Measurements from ENCODE around the gene ZNF215. TPM values are rescaled to one million over a fixed set of nuclear protein-coding genes. Genes with fewer than 3 reads are reported as not detected.
A peak's percentile ranks its signal among the peaks of the same experiment; 100 is the strongest.
"Not testable (repeated sequence)": the region's sequence is repeated elsewhere in the genome, so short reads cannot be mapped to it uniquely, and the experiment has no call there.

ZNF215 gene
- total and polyA plus RNA-seq, 7 donors, result 0.07 to 0.36 (median 0.23) TPM

GRCh38 chr11:6900327-6900999, 25.8 kb upstream of the ZNF215 start:
- Histone ChIP-seq H3K36me3 (ENCODE audit: insufficient read depth in 1 of 2, low read depth in 1 of 2) (no peaks in the 10 kb centered on the region), H3K27me3 (ENCODE audit: insufficient read depth in 3 of 3, low read length in 2 of 3) (no peaks in the 10 kb centered on the region), H3K4me3 (no peak overlapping the region), H3K27ac (no peak overlapping the region), H3K9me3 (no peaks in the 10 kb centered on the region), H3K4me1 (no peaks in the 10 kb centered on the region)
- ATAC-seq (no peak), DNase-seq (no peak)
- intact Hi-C loops (cut with DNase I), result no loop called here
- 59 to 78% (median 60%) methylated on average over 2 of the region's 2 CpGs for WGBS, 3 donors
- TF ChIP-seq CTCF (IDR thresholded peaks at IDR 0.05), result peak; percentile 6

- H3K9me3 ChIP-seq; H3K4me1 ChIP-seq; H3K36me3 ChIP-seq (ENCODE audit: insufficient read depth in 1 of 2, low read depth in 1 of 2); intact Hi-C loops (cut with DNase I); ATAC-seq; DNase-seq; H3K4me3 ChIP-seq; H3K27ac ChIP-seq; H3K27me3 ChIP-seq (ENCODE audit: insufficient read depth in 3 of 3, low read length in 2 of 3): not testable (repeated sequence)
- 82 to 92% (median 84%) methylated on average over 13 of the region's 13 CpGs for WGBS, 3 donors
These were observed 21.4 kb upstream of the ZNF215 start for GRCh38 chr11:6904804-6905203.

GRCh38 chr11:6911378-6911777, 14.8 kb upstream of the ZNF215 start:
- no peaks in the 10 kb centered on the region for H3K4me1 ChIP-seq
- intact Hi-C loops (cut with DNase I), result no loop called here
- no peak overlapping the region for H3K27ac ChIP-seq
- no peak for TF ChIP-seq CTCF (IDR thresholded peaks at IDR 0.05)
- H3K27me3 ChIP-seq (ENCODE audit: insufficient read depth in 3 of 3, low read length in 2 of 3), result no peaks in the 10 kb centered on the region
- no peak for DNase-seq
- 91 to 95% (median 92%) methylated on average over 3 of the region's 3 CpGs for WGBS, 3 donors
- H3K9me3 ChIP-seq, result no peaks in the 10 kb centered on the region
- ATAC-seq, result no peak
- no peak overlapping the region for H3K4me3 ChIP-seq
- H3K36me3 ChIP-seq (ENCODE audit: insufficient read depth in 1 of 2, low read depth in 1 of 2), result no peaks in the 10 kb centered on the region

GRCh38 chr11:6911948-6912347, 14.3 kb upstream of the ZNF215 start:
- no peaks in the 10 kb centered on the region for H3K36me3 ChIP-seq (ENCODE audit: insufficient read depth in 1 of 2, low read depth in 1 of 2)
- H3K4me3 ChIP-seq, result no peak overlapping the region
- no peaks in the 10 kb centered on the region for H3K27me3 ChIP-seq (ENCODE audit: insufficient read depth in 3 of 3, low read length in 2 of 3)
- no peak for ATAC-seq
- no peak overlapping the region for H3K27ac ChIP-seq
- TF ChIP-seq CTCF (IDR thresholded peaks at IDR 0.05), result no peak
- WGBS, 3 donors, result 50 to 55% (median 51%) methylated on average over 3 of the region's 3 CpGs
- H3K9me3 ChIP-seq, result no peaks in the 10 kb centered on the region
- no peak for DNase-seq
- intact Hi-C loops (cut with DNase I), result no loop called here
- no peaks in the 10 kb centered on the region for H3K4me1 ChIP-seq

- WGBS, 3 donors, result 25 to 54% (median 47%) methylated on average over 2 of the region's 2 CpGs
- Histone ChIP-seq H3K36me3 (ENCODE audit: insufficient read depth in 1 of 2, low read depth in 1 of 2) (no peaks in the 10 kb centered on the region), H3K4me1 (no peaks in the 10 kb centered on the region), H3K27me3 (ENCODE audit: insufficient read depth in 3 of 3, low read length in 2 of 3) (no peaks in the 10 kb centered on the region), H3K4me3 (no peak overlapping the region), H3K9me3 (no peaks in the 10 kb centered on the region), H3K27ac (no peak overlapping the region)
- no peak for TF ChIP-seq CTCF (IDR thresholded peaks at IDR 0.05)
- ATAC-seq (no peak), DNase-seq (no peak)
- intact Hi-C loops (cut with DNase I), result no loop called here
These were observed 6.5 kb upstream of the ZNF215 start for GRCh38 chr11:6919698-6920097.

Data from psoas muscle (tissue), 8 donors.